ENCODE results near the gene KCTD16. TPM values are rescaled to one million over a fixed set of nuclear protein-coding genes. Genes with fewer than 3 reads are reported as not detected.

Gene KCTD16
- total RNA-seq, 2 experiments from 2014 or later: 0.19 to 0.32 TPM

DNA sequence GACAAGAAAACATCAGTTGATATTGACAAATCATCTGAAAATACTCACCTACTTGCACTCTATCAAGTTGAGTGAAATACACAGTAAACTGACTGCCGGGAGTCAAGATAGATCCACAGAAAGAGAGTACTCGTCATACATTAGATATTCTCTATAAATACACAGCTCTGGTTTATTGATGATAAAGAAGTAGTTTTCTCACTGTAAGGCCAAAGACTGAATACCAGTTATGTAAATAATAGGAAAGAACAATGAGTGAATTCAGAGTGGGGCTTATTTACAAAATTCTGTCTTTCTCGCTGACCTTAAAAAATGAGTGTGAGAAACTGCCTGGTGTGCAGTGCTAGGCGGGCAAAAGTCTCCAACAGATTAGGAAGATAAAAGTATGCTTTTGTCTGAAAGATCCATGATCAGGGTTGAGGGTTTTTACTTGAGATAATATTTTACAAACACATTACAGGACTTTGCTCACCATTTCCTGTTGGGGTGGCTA, 341.0 kb downstream of the KCTD16 start:
- Histone ChIP-seq H3K79me2 (ENCODE audit: insufficient read depth, low read depth, low read length) (no peaks in the 10 kb centered on the region), H3K36me3 (ENCODE audit: insufficient read depth, low read length) (no peaks in the 10 kb centered on the region), H3K4me3 (ENCODE audit: low read depth, low read length, poor library complexity, severe bottlenecking) (no peak overlapping the region), H2AFZ (ENCODE audit: low read length) (no peak overlapping the region), H4K20me1 (ENCODE audit: insufficient read depth, low read length) (no peaks in the 10 kb centered on the region), H3K9me2 (ENCODE audit: insufficient read depth, low read length) (no peaks in the 10 kb centered on the region), H3K27ac (ENCODE audit: low read depth, low read length, poor library complexity, severe bottlenecking) (no peak overlapping the region), H3K4me2 (ENCODE audit: low read length) (no peak overlapping the region), H3K9me3 (ENCODE audit: low read length) (no peaks in the 10 kb centered on the region), H3K4me1 (ENCODE audit: insufficient read depth, low read length, poor library complexity, severe bottlenecking) (no peaks in the 10 kb centered on the region)
- no TSS peak for BruUV-seq (replicated peaks)
- intact Hi-C loops (cut with micrococcal nuclease; ENCODE audit: unreplicated experiment): no loop called here
- CTCF ChIA-PET (ENCODE audit: unreplicated experiment): no interaction called here
- no peak for TF ChIP-seq EZH2phosphoT487 (IDR thresholded peaks at IDR 0.05; ENCODE audit: borderline replicate concordance, low read depth, low read length)
- TF ChIP-seq, protein P1, sequence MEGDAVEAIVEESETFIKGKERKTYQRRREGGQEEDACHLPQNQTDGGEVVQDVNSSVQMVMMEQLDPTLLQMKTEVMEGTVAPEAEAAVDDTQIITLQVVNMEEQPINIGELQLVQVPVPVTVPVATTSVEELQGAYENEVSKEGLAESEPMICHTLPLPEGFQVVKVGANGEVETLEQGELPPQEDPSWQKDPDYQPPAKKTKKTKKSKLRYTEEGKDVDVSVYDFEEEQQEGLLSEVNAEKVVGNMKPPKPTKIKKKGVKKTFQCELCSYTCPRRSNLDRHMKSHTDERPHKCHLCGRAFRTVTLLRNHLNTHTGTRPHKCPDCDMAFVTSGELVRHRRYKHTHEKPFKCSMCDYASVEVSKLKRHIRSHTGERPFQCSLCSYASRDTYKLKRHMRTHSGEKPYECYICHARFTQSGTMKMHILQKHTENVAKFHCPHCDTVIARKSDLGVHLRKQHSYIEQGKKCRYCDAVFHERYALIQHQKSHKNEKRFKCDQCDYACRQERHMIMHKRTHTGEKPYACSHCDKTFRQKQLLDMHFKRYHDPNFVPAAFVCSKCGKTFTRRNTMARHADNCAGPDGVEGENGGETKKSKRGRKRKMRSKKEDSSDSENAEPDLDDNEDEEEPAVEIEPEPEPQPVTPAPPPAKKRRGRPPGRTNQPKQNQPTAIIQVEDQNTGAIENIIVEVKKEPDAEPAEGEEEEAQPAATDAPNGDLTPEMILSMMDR (conservative IDR thresholded peaks at IDR 0.05; ENCODE audit: low read length): no peak
- POLR2A ChIA-PET: no interaction called here
- no peak for DNase-seq (ENCODE audit: low spot score)

DNA sequence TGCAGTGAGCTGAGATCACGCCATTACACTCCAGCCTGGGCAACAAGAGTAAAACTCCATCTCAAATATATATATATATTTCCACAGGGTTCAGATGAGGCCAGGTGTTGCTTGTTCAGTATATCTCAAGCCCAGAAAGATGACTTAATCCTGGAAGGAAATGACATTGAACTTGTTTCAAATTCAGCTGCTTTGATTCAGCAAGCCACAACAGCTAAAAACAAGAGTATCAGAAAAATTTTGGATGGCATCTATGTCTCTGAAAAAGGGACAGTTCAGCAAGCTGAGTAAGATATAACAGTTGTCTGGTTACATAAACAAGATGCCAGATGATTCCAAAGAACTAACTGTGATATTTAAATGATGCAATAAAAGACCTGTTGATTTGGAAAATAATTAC, 352.0 kb downstream of the KCTD16 start:
- Histone ChIP-seq H3K79me2 (ENCODE audit: insufficient read depth, low read depth, low read length) (no peaks in the 10 kb centered on the region), H2AFZ (ENCODE audit: low read length) (no peak overlapping the region)

DNA sequence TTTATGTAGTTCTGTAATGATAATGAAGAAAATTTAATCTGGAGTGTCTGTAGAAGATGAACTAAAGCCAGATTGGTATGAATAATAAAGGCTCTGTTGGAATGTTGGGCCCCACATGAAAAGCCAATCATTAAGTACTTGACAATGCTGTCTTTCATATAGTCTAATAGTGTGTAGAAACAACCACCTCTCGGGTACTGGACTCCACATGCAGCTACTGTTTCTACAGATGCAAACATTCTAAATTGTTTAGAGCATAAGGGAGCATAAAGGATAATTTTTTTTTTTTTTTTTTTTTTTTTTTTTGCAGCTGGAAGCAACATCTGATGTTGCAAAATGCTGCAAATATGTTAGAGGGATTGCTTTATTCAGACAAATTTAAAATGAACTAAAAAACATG, 354.3 kb downstream of the KCTD16 start:
- Histone ChIP-seq H3K9me2 (ENCODE audit: insufficient read depth, low read length) (no peaks in the 10 kb centered on the region), H3K36me3 (ENCODE audit: insufficient read depth, low read length) (no peaks in the 10 kb centered on the region), H3K79me2 (ENCODE audit: insufficient read depth, low read depth, low read length) (no peaks in the 10 kb centered on the region), H3K4me2 (ENCODE audit: low read length) (no peak overlapping the region), H3K4me3 (ENCODE audit: low read depth, low read length, poor library complexity, severe bottlenecking) (no peak overlapping the region), H4K20me1 (ENCODE audit: insufficient read depth, low read length) (no peaks in the 10 kb centered on the region), H3K4me1 (ENCODE audit: insufficient read depth, low read length, poor library complexity, severe bottlenecking) (no peaks in the 10 kb centered on the region), H3K27ac (ENCODE audit: low read depth, low read length, poor library complexity, severe bottlenecking) (no peak overlapping the region), H2AFZ (ENCODE audit: low read length) (no peak overlapping the region), H3K9me3 (ENCODE audit: low read length) (no peaks in the 10 kb centered on the region)
- DNase-seq (ENCODE audit: low spot score): no peak
- ChIA-PET POLR2A (interaction anchor here (0.6 to 0.7 kb wide), 4 partner anchors 9 to 242 kb away, joined by 3 to 5 read pairs (median 4); no protein-coding TSS in a partner anchor), CTCF (ENCODE audit: unreplicated experiment) (no interaction called here)
- BruUV-seq (replicated peaks): no TSS peak
- intact Hi-C loops (cut with micrococcal nuclease; ENCODE audit: unreplicated experiment): no loop called here
- TF ChIP-seq, protein P1 (conservative IDR thresholded peaks at IDR 0.05; ENCODE audit: low read length): no peak
- TF ChIP-seq EZH2phosphoT487 (IDR thresholded peaks at IDR 0.05; ENCODE audit: borderline replicate concordance, low read depth, low read length): no peak

More for the DNA sequence above, 352.0 kb downstream of the KCTD16 start:
- DNase-seq (ENCODE audit: low spot score): no peak
- Histone ChIP-seq H3K9me3 (ENCODE audit: low read length) (no peaks in the 10 kb centered on the region), H4K20me1 (ENCODE audit: insufficient read depth, low read length) (no peaks in the 10 kb centered on the region), H3K4me1 (ENCODE audit: insufficient read depth, low read length, poor library complexity, severe bottlenecking) (no peaks in the 10 kb centered on the region), H3K36me3 (ENCODE audit: insufficient read depth, low read length) (no peaks in the 10 kb centered on the region), H3K9me2 (ENCODE audit: insufficient read depth, low read length) (no peaks in the 10 kb centered on the region), H3K4me2 (ENCODE audit: low read length) (no peak overlapping the region), H3K27ac (ENCODE audit: low read depth, low read length, poor library complexity, severe bottlenecking) (no peak overlapping the region), H3K4me3 (ENCODE audit: low read depth, low read length, poor library complexity, severe bottlenecking) (no peak overlapping the region)
- intact Hi-C loops (cut with micrococcal nuclease; ENCODE audit: unreplicated experiment): loop anchor here (1.0 kb wide), 1 partner anchor 716 kb away; no protein-coding TSS in a partner anchor
- no TSS peak for BruUV-seq (replicated peaks)
- POLR2A ChIA-PET: no interaction called here
- TF ChIP-seq, protein P1 (conservative IDR thresholded peaks at IDR 0.05; ENCODE audit: low read length): no peak
- no peak for TF ChIP-seq EZH2phosphoT487 (IDR thresholded peaks at IDR 0.05; ENCODE audit: borderline replicate concordance, low read depth, low read length)
- CTCF ChIA-PET (ENCODE audit: unreplicated experiment): no interaction called here

All from OCI-LY7 (cell line).